ENCODE data around the gene FBXW5.

The FBXW5 gene

GRCh38 chr9:136973618-136974617 lies 29.4 kb upstream of the FBXW5 start:
- DNase-seq (ENCODE audit: low read depth, low spot score), result no peak
- H3K36me3 ChIP-seq (ENCODE audit: insufficient read depth, low read length), result no peaks in the 10 kb centered on the region
- no peak for TF ChIP-seq EZH2 (IDR thresholded peaks at IDR 0.05)
- TF ChIP-seq POLR2AphosphoS5 (IDR thresholded peaks at IDR 0.05; ENCODE audit: borderline replicate concordance, low read depth, low read length), result no peak
- no peak for TF ChIP-seq FOXP2 (optimal IDR thresholded peaks at IDR 0.05; ENCODE audit: control extremely low read depth, extremely low read length, insufficient read depth)
- H3K27ac ChIP-seq, result no peak overlapping the region
- H3K9ac ChIP-seq (ENCODE audit: insufficient read length), result no peak overlapping the region
- H3K9me3 ChIP-seq (ENCODE audit: low read depth, low read length), result no peaks in the 10 kb centered on the region
- no peak overlapping the region for H3K4me3 ChIP-seq

GRCh38 chr9:136972743-136973142 lies 28.2 kb upstream of the FBXW5 start:
- no peak for TF ChIP-seq EZH2 (IDR thresholded peaks at IDR 0.05)
- TF ChIP-seq FOXP2 (optimal IDR thresholded peaks at IDR 0.05; ENCODE audit: control extremely low read depth, extremely low read length, insufficient read depth), result no peak
- TF ChIP-seq POLR2AphosphoS5 (IDR thresholded peaks at IDR 0.05; ENCODE audit: borderline replicate concordance, low read depth, low read length), result no peak
- Histone ChIP-seq H3K4me3 (no peak overlapping the region), H3K27ac (no peak overlapping the region), H3K9me3 (ENCODE audit: low read depth, low read length) (no peaks in the 10 kb centered on the region), H3K36me3 (ENCODE audit: insufficient read depth, low read length) (no peaks in the 10 kb centered on the region), H3K9ac (ENCODE audit: insufficient read length) (no peak overlapping the region)
- DNase-seq (ENCODE audit: low read depth, low spot score), result no peak

GRCh38 chr9:136972335-136972734 lies 27.8 kb upstream of the FBXW5 start:
- no peaks in the 10 kb centered on the region for H3K9me3 ChIP-seq (ENCODE audit: low read depth, low read length)
- no peak overlapping the region for H3K9ac ChIP-seq (ENCODE audit: insufficient read length)
- no peak overlapping the region for H3K27ac ChIP-seq
- no peak overlapping the region for H3K4me3 ChIP-seq
- TF ChIP-seq POLR2AphosphoS5 (IDR thresholded peaks at IDR 0.05; ENCODE audit: borderline replicate concordance, low read depth, low read length) (no peak), EZH2 (IDR thresholded peaks at IDR 0.05) (no peak), FOXP2 (optimal IDR thresholded peaks at IDR 0.05; ENCODE audit: control extremely low read depth, extremely low read length, insufficient read depth) (no peak)
- DNase-seq (ENCODE audit: low read depth, low spot score), result no peak
- H3K36me3 ChIP-seq (ENCODE audit: insufficient read depth, low read length), result no peaks in the 10 kb centered on the region

GRCh38 chr9:136971746-136972145 lies 27.2 kb upstream of the FBXW5 start:
- no peak overlapping the region for H3K4me3 ChIP-seq
- no peaks in the 10 kb centered on the region for H3K36me3 ChIP-seq (ENCODE audit: insufficient read depth, low read length)
- H3K9me3 ChIP-seq (ENCODE audit: low read depth, low read length), result no peaks in the 10 kb centered on the region
- H3K27ac ChIP-seq, result no peak overlapping the region
- H3K9ac ChIP-seq (ENCODE audit: insufficient read length), result no peak overlapping the region
- TF ChIP-seq FOXP2 (optimal IDR thresholded peaks at IDR 0.05; ENCODE audit: control extremely low read depth, extremely low read length, insufficient read depth) (no peak), EZH2 (IDR thresholded peaks at IDR 0.05) (no peak), POLR2AphosphoS5 (IDR thresholded peaks at IDR 0.05; ENCODE audit: borderline replicate concordance, low read depth, low read length) (no peak)
- no peak for DNase-seq (ENCODE audit: low read depth, low spot score)

DNA sequence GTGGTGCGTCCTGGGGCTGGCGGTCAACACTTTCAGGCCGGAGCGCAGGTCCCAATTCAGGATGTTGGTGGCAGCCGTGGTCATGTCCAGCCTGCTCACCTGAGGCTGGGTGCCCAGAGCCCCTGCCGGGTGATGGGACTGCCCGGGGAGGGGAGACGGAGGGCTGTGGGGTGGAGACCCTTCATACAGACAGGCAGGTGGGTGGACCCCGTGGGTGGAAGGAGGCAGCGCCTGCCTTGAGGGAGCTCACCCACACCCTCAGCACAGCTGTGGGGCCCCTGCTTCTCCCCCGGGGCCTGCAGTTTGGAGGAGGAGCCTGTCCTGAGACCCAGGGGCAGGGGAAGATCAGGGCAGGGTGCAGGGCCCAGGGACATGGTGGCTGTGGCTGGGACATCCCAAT lies 25.8 kb upstream of the FBXW5 start:
- Histone ChIP-seq H3K9ac (ENCODE audit: insufficient read length) (no peak overlapping the region), H3K27ac (no peak overlapping the region), H3K36me3 (ENCODE audit: insufficient read depth, low read length) (no peaks in the 10 kb centered on the region), H3K4me3 (no peak overlapping the region), H3K9me3 (ENCODE audit: low read depth, low read length) (no peaks in the 10 kb centered on the region)
- DNase-seq (ENCODE audit: low read depth, low spot score), result no peak
- TF ChIP-seq EZH2 (IDR thresholded peaks at IDR 0.05) (no peak), FOXP2 (optimal IDR thresholded peaks at IDR 0.05; ENCODE audit: control extremely low read depth, extremely low read length, insufficient read depth) (no peak), POLR2AphosphoS5 (IDR thresholded peaks at IDR 0.05; ENCODE audit: borderline replicate concordance, low read depth, low read length) (no peak)

- no peak overlapping the region for H3K4me3 ChIP-seq
- DNase-seq (ENCODE audit: low read depth, low spot score), result no peak
- H3K9ac ChIP-seq (ENCODE audit: insufficient read length), result no peak overlapping the region
- H3K9me3 ChIP-seq (ENCODE audit: low read depth, low read length), result no peaks in the 10 kb centered on the region
- H3K27ac ChIP-seq, result no peak overlapping the region
- TF ChIP-seq EZH2 (IDR thresholded peaks at IDR 0.05) (no peak), POLR2AphosphoS5 (IDR thresholded peaks at IDR 0.05; ENCODE audit: borderline replicate concordance, low read depth, low read length) (no peak), FOXP2 (optimal IDR thresholded peaks at IDR 0.05; ENCODE audit: control extremely low read depth, extremely low read length, insufficient read depth) (no peak)
- H3K36me3 ChIP-seq (ENCODE audit: insufficient read depth, low read length), result no peaks in the 10 kb centered on the region
These were observed 25.2 kb upstream of the FBXW5 start for GRCh38 chr9:136969774-136970173.

DNA sequence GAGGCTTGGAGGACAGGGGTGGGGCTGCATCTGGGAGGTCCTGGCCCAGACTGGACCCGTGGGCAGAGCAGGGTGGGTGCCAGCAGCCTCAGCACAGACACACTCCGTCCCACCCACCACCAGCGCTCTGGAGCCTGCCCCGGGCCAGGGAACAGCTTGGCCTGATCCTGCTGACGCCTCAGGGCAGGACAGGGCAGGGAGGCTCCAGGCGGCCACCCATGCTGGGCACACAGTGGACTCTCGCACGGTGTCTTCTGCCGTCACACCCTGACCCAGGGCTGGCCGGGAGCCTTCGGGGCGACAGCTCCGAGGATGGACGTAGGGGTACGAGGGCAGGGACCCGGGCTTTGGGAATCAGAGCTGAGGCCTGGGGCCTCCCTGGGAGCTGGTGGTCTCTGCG lies 24.6 kb upstream of the FBXW5 start:
- TF ChIP-seq POLR2AphosphoS5 (IDR thresholded peaks at IDR 0.05; ENCODE audit: borderline replicate concordance, low read depth, low read length) (no peak), EZH2 (IDR thresholded peaks at IDR 0.05) (no peak), FOXP2 (optimal IDR thresholded peaks at IDR 0.05; ENCODE audit: control extremely low read depth, extremely low read length, insufficient read depth) (no peak)

DNA sequence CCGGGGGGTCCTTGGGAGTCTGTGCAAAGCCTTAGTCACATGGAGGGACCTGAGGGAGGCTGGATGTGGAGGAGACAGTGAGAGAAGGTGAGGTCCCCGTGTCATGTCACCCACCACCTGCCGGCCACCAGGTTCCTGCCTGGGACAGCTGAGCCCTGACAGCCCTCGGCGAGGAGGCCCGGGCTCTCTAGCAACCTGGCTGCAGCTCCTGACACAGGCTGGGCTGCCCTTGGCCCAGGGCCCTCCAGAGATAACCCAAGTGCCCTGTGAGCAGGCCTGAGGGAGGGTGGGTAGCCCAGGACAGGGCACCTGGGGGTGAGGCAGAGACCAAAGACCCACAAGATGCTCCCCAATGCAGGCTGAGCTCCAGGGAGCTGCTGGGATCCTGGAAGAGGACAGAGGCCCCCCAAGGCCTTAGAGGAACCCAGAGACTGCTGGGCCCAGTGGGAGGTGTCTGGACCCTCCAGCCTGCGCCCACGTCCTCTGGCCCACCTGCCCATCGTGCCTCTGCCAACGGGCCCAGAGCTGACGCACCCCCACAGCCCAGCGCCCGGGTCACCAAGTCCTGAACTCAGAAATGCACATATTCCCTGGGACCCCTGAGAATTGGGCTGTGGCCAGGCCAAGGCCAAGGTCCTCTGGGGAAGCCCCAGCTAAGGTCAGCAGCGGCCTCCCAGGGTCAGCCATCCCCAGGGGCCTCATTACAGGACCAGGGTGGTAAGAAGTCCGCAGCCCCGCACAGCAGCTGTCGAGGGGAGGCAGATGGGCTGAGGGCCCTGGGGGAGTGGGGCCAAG lies 24.0 kb upstream of the FBXW5 start:
- Histone ChIP-seq H3K9ac (ENCODE audit: insufficient read length) (no peak overlapping the region), H3K36me3 (ENCODE audit: insufficient read depth, low read length) (no peaks in the 10 kb centered on the region), H3K9me3 (ENCODE audit: low read depth, low read length) (no peaks in the 10 kb centered on the region), H3K4me3 (no peak overlapping the region), H3K27ac (no peak overlapping the region)
- no peak for DNase-seq (ENCODE audit: low read depth, low spot score)
- no peak for TF ChIP-seq EZH2 (IDR thresholded peaks at IDR 0.05)
- TF ChIP-seq FOXP2 (optimal IDR thresholded peaks at IDR 0.05; ENCODE audit: control extremely low read depth, extremely low read length, insufficient read depth), result no peak
- no peak for TF ChIP-seq POLR2AphosphoS5 (IDR thresholded peaks at IDR 0.05; ENCODE audit: borderline replicate concordance, low read depth, low read length)

More for the DNA sequence above, 24.6 kb upstream of the FBXW5 start:
- H3K36me3 ChIP-seq (ENCODE audit: insufficient read depth, low read length), result no peaks in the 10 kb centered on the region
- no peak for DNase-seq (ENCODE audit: low read depth, low spot score)
- no peaks in the 10 kb centered on the region for H3K9me3 ChIP-seq (ENCODE audit: low read depth, low read length)
- no peak overlapping the region for H3K27ac ChIP-seq
- H3K4me3 ChIP-seq, result no peak overlapping the region
- H3K9ac ChIP-seq (ENCODE audit: insufficient read length), result no peak overlapping the region

All from SK-N-MC (cell line).